Testis (tissue), 2 donors: ENCODE data around the gene MYCT1.
"Not testable (repeated sequence)": the region's sequence is repeated elsewhere in the genome, so short reads cannot be mapped to it uniquely, and the experiment has no call there.

ENCODE experiments used
- POLR2A ChIP-seq: fragments of 450-650 bp; IDR thresholded peaks from one replicate; pipeline ENCODE4 v1.6.1; 2017; ENCODE audit warnings: antibody characterized with exemption, mild to moderate bottlenecking, moderate library complexity
- TF ChIP-seq, protein P1 (sequence below), 3 experiments: fragments of 450-650 bp in 2 of 3; fragments of 200-600 bp in 1 of 3; sonication (generic) in 1 of 3; IDR thresholded peaks; one replicate each; pipeline ENCODE4 v1.5.1; 2016 to 2019; ENCODE audit warnings: antibody characterized with exemption in 3 of 3, mild to moderate bottlenecking in 2 of 3, moderate library complexity in 1 of 3

DNA sequence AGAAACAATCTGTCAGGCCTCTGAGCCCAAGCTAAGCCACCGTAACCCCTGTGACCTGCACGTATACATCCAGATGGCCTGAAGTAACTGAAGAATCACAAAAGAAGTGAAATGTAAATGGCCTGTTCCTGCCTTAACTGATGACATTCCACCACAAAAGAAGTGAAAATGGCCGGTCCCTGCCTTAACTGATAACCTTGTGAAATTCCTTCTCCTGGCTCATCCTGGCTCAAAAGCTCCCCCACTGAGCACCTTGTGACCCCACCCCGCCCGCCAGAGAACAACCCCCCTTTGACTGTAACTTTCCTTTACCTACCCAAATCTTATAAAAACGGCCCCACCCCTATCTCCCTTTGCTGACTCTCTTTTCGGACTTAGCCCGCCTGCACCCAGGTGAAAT, 14.8 kb upstream of the MYCT1 start:
- TF ChIP-seq, protein P1, sequence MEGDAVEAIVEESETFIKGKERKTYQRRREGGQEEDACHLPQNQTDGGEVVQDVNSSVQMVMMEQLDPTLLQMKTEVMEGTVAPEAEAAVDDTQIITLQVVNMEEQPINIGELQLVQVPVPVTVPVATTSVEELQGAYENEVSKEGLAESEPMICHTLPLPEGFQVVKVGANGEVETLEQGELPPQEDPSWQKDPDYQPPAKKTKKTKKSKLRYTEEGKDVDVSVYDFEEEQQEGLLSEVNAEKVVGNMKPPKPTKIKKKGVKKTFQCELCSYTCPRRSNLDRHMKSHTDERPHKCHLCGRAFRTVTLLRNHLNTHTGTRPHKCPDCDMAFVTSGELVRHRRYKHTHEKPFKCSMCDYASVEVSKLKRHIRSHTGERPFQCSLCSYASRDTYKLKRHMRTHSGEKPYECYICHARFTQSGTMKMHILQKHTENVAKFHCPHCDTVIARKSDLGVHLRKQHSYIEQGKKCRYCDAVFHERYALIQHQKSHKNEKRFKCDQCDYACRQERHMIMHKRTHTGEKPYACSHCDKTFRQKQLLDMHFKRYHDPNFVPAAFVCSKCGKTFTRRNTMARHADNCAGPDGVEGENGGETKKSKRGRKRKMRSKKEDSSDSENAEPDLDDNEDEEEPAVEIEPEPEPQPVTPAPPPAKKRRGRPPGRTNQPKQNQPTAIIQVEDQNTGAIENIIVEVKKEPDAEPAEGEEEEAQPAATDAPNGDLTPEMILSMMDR (IDR thresholded peaks at IDR 0.05) = not testable (repeated sequence)
- not testable (repeated sequence) for TF ChIP-seq POLR2A
